HepG2 (cell line): ENCODE results near the gene DHX16. TPM values are rescaled to one million over a fixed set of nuclear protein-coding genes. Genes with fewer than 3 reads are reported as not detected.

Experiments used
- EHMT2 ChIP-seq: fragments of 200-600 bp; sonication (generic); IDR thresholded peaks from 2 replicates; pipeline ENCODE4 v1.7.0; 2017; ENCODE audit warnings: antibody characterized with exemption, low read depth, low read length, borderline replicate concordance
- FOXK1 ChIP-seq: sonication (generic); formaldehyde crosslinking; IDR thresholded peaks from 2 replicates; pipeline ENCODE4 v1.4.0; 2020; ENCODE audit warnings: low read depth, missing genetic modification reagents, borderline replicate concordance
- KIAA2018 ChIP-seq: sonication (generic); formaldehyde crosslinking; IDR thresholded peaks from 2 replicates; pipeline ENCODE4 v1.5.0; 2020; ENCODE audit warnings: mild to moderate bottlenecking, missing genetic modification reagents, borderline replicate concordance
- MED13 ChIP-seq: sonication (generic); formaldehyde crosslinking; IDR thresholded peaks from 2 replicates; pipeline ENCODE4 v1.5.0; 2020; ENCODE audit warnings: missing genetic modification reagents
- SCMH1 ChIP-seq: sonication (generic); formaldehyde crosslinking; IDR thresholded peaks from 2 replicates; pipeline ENCODE4 v1.9.0; 2021; ENCODE audit warnings: missing genetic modification reagents, mild to moderate bottlenecking, borderline replicate concordance
- SMAD1 ChIP-seq: sonication (generic); formaldehyde crosslinking; IDR thresholded peaks from 2 replicates; pipeline ENCODE4 v1.4.0; 2020; ENCODE audit warnings: missing genetic modification reagents, low read depth, mild to moderate bottlenecking, borderline replicate concordance
- SP5 ChIP-seq: IDR thresholded peaks from 2 replicates; pipeline ENCODE4 v1.6.1; 2016; ENCODE audit warnings: low read depth, borderline replicate concordance
- SRF ChIP-seq: IDR thresholded peaks from 2 replicates; pipeline ENCODE4 v1.6.1; 2011; ENCODE audit warnings: mild to moderate bottlenecking, low read depth, low read length, moderate library complexity
- SRSF1 ChIP-seq: fragments of 200-400 bp; formaldehyde crosslinking; optimal IDR thresholded peaks from 2 replicates; pipeline ENCODE3; 2017; ENCODE audit warnings: mild to moderate bottlenecking, low read depth, low read length, moderate library complexity
- ZHX1 ChIP-seq: sonication (generic); formaldehyde crosslinking; IDR thresholded peaks from 2 replicates; pipeline ENCODE4 v1.8.1; 2022; ENCODE audit warnings: low read depth, mild to moderate bottlenecking, missing genetic modification reagents
- ZNF710 ChIP-seq: sonication (generic); formaldehyde crosslinking; IDR thresholded peaks from 2 replicates; pipeline ENCODE4 v1.5.0; 2020; ENCODE audit warnings: mild to moderate bottlenecking, missing genetic modification reagents, borderline replicate concordance
- ZNF777 ChIP-seq: sonication (generic); formaldehyde crosslinking; IDR thresholded peaks from 2 replicates; pipeline ENCODE4 v1.4.0; 2020; ENCODE audit warnings: missing genetic modification reagents
- ZNF784 ChIP-seq: sonication (generic); formaldehyde crosslinking; IDR thresholded peaks from 2 replicates; pipeline ENCODE4 v1.5.1; 2020; ENCODE audit warnings: missing genetic modification reagents, mild to moderate bottlenecking, borderline replicate concordance
- polyA plus RNA-seq, 8 experiments: library from polyadenylated mRNA; depleted of rRNA in 3 of 8; stranded (reverse) in 7 of 8; unstranded in 1 of 8; fragments of >200 nt; fragmentation: Illumina TruSeq in 4 of 8; extraction: Trizol in 4 of 8; gene quantifications; 2 replicates each; pipeline versions ENCODE4 v1.2.1 to v1.2.3, GENCODE V29; 2011 to 2016; ENCODE audit warnings: low read depth in 4 of 8, missing spikeins in 1 of 8, mixed read lengths in 1 of 8; ENCODE audit not compliant: insufficient read depth in 1 of 8
- total RNA-seq, 5 experiments: library from RNA; depleted of rRNA; stranded (reverse); fragments of >200 nt; fragmentation: Illumina TruSeq; extraction: Trizol; gene quantifications; 2 replicates each; pipeline ENCODE4 v1.2.3, GENCODE V29; 2016; ENCODE audit warnings: low read depth in 1 of 5

DHX16 gene
- total and polyA plus RNA-seq, 2 of the 13 experiments (the other 11 are each of a cell fraction or from before 2014, with no cell fraction given): 57.0 to 58.5 TPM

- no peak for TF ChIP-seq KIAA2018 (CRISPR knock-in tag)
- TF ChIP-seq ZNF710 (CRISPR knock-in tag): peak; percentile 72
- peak; percentile 97; the same call in 1 of the 2 replicates for TF ChIP-seq SMAD1 (CRISPR knock-in tag)
- no peak; the same call in 1 of the 2 replicates for TF ChIP-seq MED13 (CRISPR knock-in tag)
- peak; percentile 96; the same call in 1 of the 2 replicates for TF ChIP-seq ZNF784 (CRISPR knock-in tag)
- peak; percentile 78; the same call in 1 of the 2 replicates for TF ChIP-seq EHMT2
- no peak for TF ChIP-seq SCMH1
- TF ChIP-seq ZNF777 (CRISPR knock-in tag): peak; percentile 93
- TF ChIP-seq SRSF1: no peak
- peak; percentile 95 for TF ChIP-seq FOXK1 (CRISPR knock-in tag)
- peak; percentile 99 for TF ChIP-seq ZHX1 (CRISPR knock-in tag)
- peak; percentile 95 for TF ChIP-seq SP5 (CRISPR knock-in tag)
- TF ChIP-seq SRF: peak; percentile 4; the same call in 1 of the 2 replicates
Measured at GRCh38 chr6:30717129-30717844, 44.5 kb upstream of the DHX16 start, which contains the start of gene MDC1 (continued).
